GM12874 (cell line): ENCODE measurements around the gene TMEM232.

ENCODE experiments used
- TF ChIP-seq, protein P1 (sequence below): IDR thresholded peaks from 2 replicates; pipeline ENCODE4 v1.5.1; 2011; ENCODE audit warnings: low read depth, mild to moderate bottlenecking, control low read depth, low read length, moderate library complexity; ENCODE audit not compliant: insufficient read depth

Gene TMEM232

DNA sequence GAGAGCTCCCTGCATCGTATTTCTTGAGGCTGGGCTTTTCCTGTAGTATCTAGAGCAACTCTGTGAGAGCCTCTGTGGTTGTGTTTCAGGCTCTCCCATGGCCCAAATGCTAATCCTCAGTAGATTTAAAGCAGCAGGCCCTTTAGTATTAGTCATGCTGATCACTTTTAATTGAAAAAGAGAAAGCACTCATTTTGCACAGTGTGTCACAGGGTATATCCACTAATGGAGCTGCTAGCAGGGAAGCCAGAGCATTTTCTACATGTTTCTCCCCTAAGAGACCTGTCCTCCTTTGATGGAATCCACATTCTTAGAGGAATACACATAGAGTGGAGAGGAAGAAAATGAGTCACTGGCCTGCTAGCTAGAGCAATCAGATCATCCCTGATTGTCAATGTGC lies 348.5 kb downstream of the TMEM232 start:
- TF ChIP-seq, protein P1, sequence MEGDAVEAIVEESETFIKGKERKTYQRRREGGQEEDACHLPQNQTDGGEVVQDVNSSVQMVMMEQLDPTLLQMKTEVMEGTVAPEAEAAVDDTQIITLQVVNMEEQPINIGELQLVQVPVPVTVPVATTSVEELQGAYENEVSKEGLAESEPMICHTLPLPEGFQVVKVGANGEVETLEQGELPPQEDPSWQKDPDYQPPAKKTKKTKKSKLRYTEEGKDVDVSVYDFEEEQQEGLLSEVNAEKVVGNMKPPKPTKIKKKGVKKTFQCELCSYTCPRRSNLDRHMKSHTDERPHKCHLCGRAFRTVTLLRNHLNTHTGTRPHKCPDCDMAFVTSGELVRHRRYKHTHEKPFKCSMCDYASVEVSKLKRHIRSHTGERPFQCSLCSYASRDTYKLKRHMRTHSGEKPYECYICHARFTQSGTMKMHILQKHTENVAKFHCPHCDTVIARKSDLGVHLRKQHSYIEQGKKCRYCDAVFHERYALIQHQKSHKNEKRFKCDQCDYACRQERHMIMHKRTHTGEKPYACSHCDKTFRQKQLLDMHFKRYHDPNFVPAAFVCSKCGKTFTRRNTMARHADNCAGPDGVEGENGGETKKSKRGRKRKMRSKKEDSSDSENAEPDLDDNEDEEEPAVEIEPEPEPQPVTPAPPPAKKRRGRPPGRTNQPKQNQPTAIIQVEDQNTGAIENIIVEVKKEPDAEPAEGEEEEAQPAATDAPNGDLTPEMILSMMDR = no peak

DNA sequence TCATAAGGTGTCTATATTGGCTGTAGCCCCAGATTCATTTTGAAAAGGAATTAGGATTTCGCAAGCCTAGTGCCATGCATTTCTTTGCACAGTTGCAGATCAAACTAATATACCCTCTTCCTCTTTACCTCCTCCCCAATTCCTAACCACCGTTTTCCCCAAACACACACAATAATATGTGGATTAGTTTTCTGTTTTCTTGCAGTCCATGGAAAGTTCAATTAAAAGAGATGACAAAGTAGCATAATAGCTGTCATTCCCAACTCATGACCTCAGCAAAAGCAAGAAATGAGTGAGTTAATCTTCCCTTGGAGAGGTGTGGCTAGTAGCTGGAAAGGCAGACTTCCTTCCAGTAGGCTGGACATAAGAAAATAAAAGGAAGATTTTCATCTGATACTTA lies 349.1 kb downstream of the TMEM232 start:
- TF ChIP-seq, protein P1 = no peak

- TF ChIP-seq, protein P1 = no peak
Observed at GRCh38 chr5:110376281-110376951, 350.1 kb downstream of the TMEM232 start.

GRCh38 chr5:110371725-110372041 lies 354.8 kb downstream of the TMEM232 start:
- TF ChIP-seq, protein P1 = no peak

- TF ChIP-seq, protein P1 = no peak
Observed at GRCh38 chr5:110371011-110371724, 355.3 kb downstream of the TMEM232 start.
